ENCODE results near the gene ASIP. TPM values are rescaled to one million over a fixed set of nuclear protein-coding genes. Genes with fewer than 3 reads are reported as not detected.

ASIP gene
- total RNA-seq (2022; extraction: Qiagen RNA extraction) = not detected in 5 replicates

GRCh38 chr20:34240693-34241615, at the start of gene ASIP:
Gene ASIP, plus strand, starts transcription at chr20:34241423. Its CDS starts 18,952 bp downstream, at chr20:34260375.

GRCh38 chr20:34302723-34303533, 61.7 kb downstream of the ASIP start, which contains the start of gene AHCY:
Gene AHCY, minus strand, starts transcription at chr20:34303355. Its CDS starts 85 bp downstream, at chr20:34303270.

Other genes starting within 250 kb of the ASIP start
- 124 to 160 TPM (median 159 TPM) in 5 replicates for gene RALY, start 247.5 kb upstream of the ASIP start, total RNA-seq (2022; extraction: Qiagen RNA extraction)
- gene EIF2S2, start 129.2 kb upstream of the ASIP start, total RNA-seq (2022; extraction: Qiagen RNA extraction) = 87.9 to 114 TPM (median 92.8 TPM) in 5 replicates
- 292 to 329 TPM (median 322 TPM) in 5 replicates for gene AHCY, start 61.9 kb downstream of the ASIP start, total RNA-seq (2022; extraction: Qiagen RNA extraction)
- gene ITCH, start 121.8 kb downstream of the ASIP start, total RNA-seq (2022; extraction: Qiagen RNA extraction) = 22.2 to 36.4 TPM (median 32.2 TPM) in 5 replicates